HepG2 (cell line): ENCODE data around the gene RSF1. TPM values are rescaled to one million over a fixed set of nuclear protein-coding genes. Genes with fewer than 3 reads are reported as not detected.

Source experiments
- ARNT2 ChIP-seq: sonication (generic); formaldehyde crosslinking; IDR thresholded peaks from 2 replicates; pipeline ENCODE4 v1.8.0; 2022; ENCODE audit warnings: mild to moderate bottlenecking, low read depth, missing genetic modification reagents, moderate library complexity
- DMAP1 ChIP-seq: IDR thresholded peaks from 2 replicates; pipeline ENCODE4 v1.6.1; 2016
- FOXA1 ChIP-seq, 2 experiments: fragments of 450-650 bp in 1 of 2; sonication (generic) in 1 of 2; formaldehyde crosslinking in 1 of 2; IDR thresholded peaks; 2 replicates each; pipeline versions ENCODE4 v1.4.0 to v1.6.1; 2016 to 2020; ENCODE audit warnings: missing genetic modification reagents in 1 of 2
- HDAC1 ChIP-seq: sonication (generic); formaldehyde crosslinking; IDR thresholded peaks from 2 replicates; pipeline ENCODE4 v1.5.1; 2020; ENCODE audit warnings: mild to moderate bottlenecking, missing genetic modification reagents
- HOMEZ ChIP-seq: IDR thresholded peaks from 2 replicates; pipeline ENCODE4 v1.6.1; 2016; ENCODE audit warnings: low read depth
- IRF2 ChIP-seq: IDR thresholded peaks from 2 replicates; pipeline ENCODE4 v1.6.1; 2018; ENCODE audit warnings: missing genetic modification reagents, missing compliant biosample characterization
- KAT7 ChIP-seq: IDR thresholded peaks from 2 replicates; pipeline ENCODE4 v1.6.1; 2018; ENCODE audit warnings: borderline replicate concordance, missing compliant biosample characterization
- PAXIP1 ChIP-seq: sonication (generic); formaldehyde crosslinking; conservative IDR thresholded peaks from 2 replicates; pipeline ENCODE4 v1.4.0; 2020; ENCODE audit warnings: mild to moderate bottlenecking, missing genetic modification reagents, moderate library complexity
- PRDM15 ChIP-seq: sonication (generic); formaldehyde crosslinking; IDR thresholded peaks from 2 replicates; pipeline ENCODE4 v1.4.0; 2020; ENCODE audit warnings: missing genetic modification reagents
- SKI ChIP-seq: fragments of 450-650 bp; IDR thresholded peaks from one replicate; pipeline ENCODE4 v1.6.1; 2018; ENCODE audit warnings: mild to moderate bottlenecking; ENCODE audit not compliant: partially characterized antibody
- TFE3 ChIP-seq: IDR thresholded peaks from 2 replicates; pipeline ENCODE4 v1.6.1; 2016
- ZBTB7B ChIP-seq: sonication (generic); formaldehyde crosslinking; IDR thresholded peaks from 2 replicates; pipeline ENCODE4 v1.4.0; 2020; ENCODE audit warnings: missing genetic modification reagents
- ZNF644 ChIP-seq: IDR thresholded peaks from 2 replicates; pipeline ENCODE4 v1.6.1; 2016; ENCODE audit warnings: low read depth
- ZNF710 ChIP-seq: sonication (generic); formaldehyde crosslinking; IDR thresholded peaks from 2 replicates; pipeline ENCODE4 v1.5.0; 2020; ENCODE audit warnings: mild to moderate bottlenecking, missing genetic modification reagents, borderline replicate concordance
- polyA plus RNA-seq, 8 experiments: library from polyadenylated mRNA; depleted of rRNA in 3 of 8; stranded (reverse) in 7 of 8; unstranded in 1 of 8; fragments of >200 nt; fragmentation: Illumina TruSeq in 4 of 8; extraction: Trizol in 4 of 8; gene quantifications; 2 replicates each; pipeline versions ENCODE4 v1.2.1 to v1.2.3, GENCODE V29; 2011 to 2016; ENCODE audit warnings: low read depth in 4 of 8, missing spikeins in 1 of 8, mixed read lengths in 1 of 8; ENCODE audit not compliant: insufficient read depth in 1 of 8
- total RNA-seq, 5 experiments: library from RNA; depleted of rRNA; stranded (reverse); fragments of >200 nt; fragmentation: Illumina TruSeq; extraction: Trizol; gene quantifications; 2 replicates each; pipeline ENCODE4 v1.2.3, GENCODE V29; 2016; ENCODE audit warnings: low read depth in 1 of 5

RSF1 gene
- total and polyA plus RNA-seq, 2 of the 13 experiments (the other 11 are each of a cell fraction or from before 2014, with no cell fraction given) = 15.5 to 33.1 TPM

- TF ChIP-seq PRDM15 (CRISPR knock-in tag) (no peak), SKI (no peak), FOXA1 (IDR thresholded peaks at IDR 0.05) (no peak), FOXA1 (CRISPR knock-in tag; IDR thresholded peaks at IDR 0.05) (peak; percentile 33; the same call in 1 of the 2 replicates), IRF2 (CRISPR knock-in tag) (0 out of 2 replicates have a peak, but pooled peaks have one; percentile 46), HOMEZ (peak; percentile 75; the same call in 1 of the 2 replicates), ARNT2 (no peak), KAT7 (CRISPR knock-in tag) (0 out of 2 replicates have a peak, but pooled peaks have one; percentile 27), ZNF644 (CRISPR knock-in tag) (peak; percentile 65; the same call in 1 of the 2 replicates), HDAC1 (CRISPR knock-in tag) (no peak), TFE3 (CRISPR knock-in tag) (peak; percentile 14; the same call in 1 of the 2 replicates), DMAP1 (0 out of 2 replicates have a peak, but pooled peaks have one; percentile 43), ZNF710 (CRISPR knock-in tag) (no peak), ZBTB7B (CRISPR knock-in tag) (0 out of 2 replicates have a peak, but pooled peaks have one; percentile 27), PAXIP1 (peak; percentile 63)
Measured at GRCh38 chr11:77793972-77794371, 26.6 kb downstream of the RSF1 start (continued).
